ENCODE data around the gene NLRC5.

- TF ChIP-seq CTCF (IDR thresholded peaks at IDR 0.05 in 8 of 11, conservative IDR thresholded peaks at IDR 0.05 in 3 of 11): no peak
- no peak for TF ChIP-seq POLR2A (IDR thresholded peaks at IDR 0.05)
- no peak for TF ChIP-seq POLR2AphosphoS5 (IDR thresholded peaks at IDR 0.05)
Measured at GRCh38 chr16:57004387-57005250, 15.3 kb downstream of the NLRC5 start.

Data from spleen (tissue), 7 donors.